Suprapubic skin (tissue), 4 donors: Measurements from ENCODE around the gene EPHA8. TPM values are rescaled to one million over a fixed set of nuclear protein-coding genes. Genes with fewer than 3 reads are reported as not detected.
A peak's percentile ranks its signal among the peaks of the same experiment; 100 is the strongest.

ENCODE experiments used
- DNase-seq, 2 donors: peaks; one replicate each; pipeline ENCODE4 v3.0.0-alpha.2; 2019; ENCODE audit warnings: low spot score in 2 of 2
- H3K27ac ChIP-seq: fragments of 200-600 bp; sonication (generic); one replicate; pipeline ENCODE4 v1.5.1; 2019
- H3K27me3 ChIP-seq: fragments of 200-600 bp; sonication (generic); one replicate; pipeline ENCODE4 v1.5.1; 2019
- H3K36me3 ChIP-seq: fragments of 200-600 bp; sonication (generic); one replicate; pipeline ENCODE4 v1.5.1; 2019
- H3K4me1 ChIP-seq: fragments of 200-600 bp; sonication (generic); one replicate; pipeline ENCODE4 v1.5.1; 2019
- H3K4me3 ChIP-seq: fragments of 200-600 bp; sonication (generic); one replicate; pipeline ENCODE4 v1.5.1; 2019; ENCODE audit warnings: mild to moderate bottlenecking
- H3K9me3 ChIP-seq: fragments of 200-600 bp; sonication (generic); one replicate; pipeline ENCODE4 v1.5.1; 2019
- CTCF ChIP-seq, 2 donors: fragments of 200-600 bp in 1 of 2; fragments of 450-650 bp in 1 of 2; sonication (generic) in 1 of 2; IDR thresholded peaks; one replicate each; pipeline ENCODE4 v1.5.1; 2016 to 2019; ENCODE audit warnings: antibody characterized with exemption in 2 of 2, mild to moderate bottlenecking in 1 of 2, moderate library complexity in 1 of 2
- EP300 ChIP-seq: sonication (generic); formaldehyde crosslinking; IDR thresholded peaks from one replicate; pipeline ENCODE4 v1.6.1; 2017; ENCODE audit warnings: antibody characterized with exemption
- POLR2A ChIP-seq, 2 donors: fragments of 450-650 bp; IDR thresholded peaks; one replicate each; pipeline ENCODE4 v1.6.1; 2017; ENCODE audit warnings: antibody characterized with exemption in 2 of 2, mild to moderate bottlenecking in 2 of 2, moderate library complexity in 2 of 2
- POLR2AphosphoS5 ChIP-seq, 3 donors: sonication (generic); formaldehyde crosslinking; IDR thresholded peaks; one replicate each; pipeline ENCODE4 v1.6.1; 2017; ENCODE audit warnings: antibody characterized with exemption in 3 of 3
- WGBS: methylation state at CpG from one replicate; pipeline ENCODE4 v1.1.5; 2018; 5-methylcytosine and 5-hydroxymethylcytosine counted together
- total RNA-seq, 4 donors: library from RNA; depleted of rRNA; stranded (reverse); fragments of >200 nt; gene quantifications; one replicate each; pipeline ENCODE4 v1.1.0, GENCODE V29; 2016

The EPHA8 gene
- total RNA-seq, 4 donors from 2014 or later: 0.34 to 0.64 TPM; not detected in 2

GRCh38 chr1:22646384-22646783 is 83.1 kb downstream of the EPHA8 start:
- TF ChIP-seq EP300: no peak
- TF ChIP-seq POLR2A (IDR thresholded peaks at IDR 0.05): no peak
- no peak for TF ChIP-seq CTCF (IDR thresholded peaks at IDR 0.05)
- no peak for TF ChIP-seq POLR2AphosphoS5 (IDR thresholded peaks at IDR 0.05)
- no peak for DNase-seq
- Histone ChIP-seq H3K27me3 (peaks cover 17% of the 10 kb centered on the region), H3K4me3 (no peak overlapping the region), H3K27ac (no peak overlapping the region), H3K9me3 (no peaks in the 10 kb centered on the region), H3K4me1 (peaks cover 5% of the 10 kb centered on the region), H3K36me3 (no peaks in the 10 kb centered on the region)
- WGBS: 0% methylated on average over 1 of the region's 1 CpG

GRCh38 chr1:22650089-22650693 is 86.9 kb downstream of the EPHA8 start:
- no peak for DNase-seq
- no peaks in the 10 kb centered on the region for H3K36me3 ChIP-seq
- H3K9me3 ChIP-seq: no peaks in the 10 kb centered on the region
- TF ChIP-seq POLR2A (IDR thresholded peaks at IDR 0.05) (no peak), POLR2AphosphoS5 (IDR thresholded peaks at IDR 0.05) (no peak), CTCF (IDR thresholded peaks at IDR 0.05) (no peak), EP300 (no peak)
- no peak overlapping the region for H3K27ac ChIP-seq
- H3K27me3 ChIP-seq: peaks cover 20% of the 10 kb centered on the region
- no peaks in the 10 kb centered on the region for H3K4me1 ChIP-seq
- 91% methylated on average over 13 of the region's 13 CpGs for WGBS
- no peak overlapping the region for H3K4me3 ChIP-seq

GRCh38 chr1:22651941-22652856 is 88.9 kb downstream of the EPHA8 start:
- TF ChIP-seq CTCF (IDR thresholded peaks at IDR 0.05): no peak
- no peak for TF ChIP-seq POLR2AphosphoS5 (IDR thresholded peaks at IDR 0.05)
- TF ChIP-seq POLR2A (IDR thresholded peaks at IDR 0.05): no peak
- TF ChIP-seq EP300: no peak
- no peaks in the 10 kb centered on the region for H3K4me1 ChIP-seq
- H3K36me3 ChIP-seq: no peaks in the 10 kb centered on the region
- H3K9me3 ChIP-seq: no peaks in the 10 kb centered on the region
- H3K27me3 ChIP-seq: peaks cover 33% of the 10 kb centered on the region
- no peak overlapping the region for H3K4me3 ChIP-seq
- H3K27ac ChIP-seq: no peak overlapping the region
- 76% methylated on average over 14 of the region's 15 CpGs for WGBS
- DNase-seq: no peak

- Histone ChIP-seq H3K36me3 (no peaks in the 10 kb centered on the region), H3K27ac (peak within 1 kb of the TSS; percentile 13), H3K27me3 (peaks cover 40% of the 10 kb centered on the region), H3K9me3 (no peaks in the 10 kb centered on the region), H3K4me1 (no peaks in the 10 kb centered on the region), H3K4me3 (peak within 1 kb of the TSS; percentile 32)
- TF ChIP-seq POLR2A (IDR thresholded peaks at IDR 0.05): peak in 1 of 2 donors; percentile 24
- TF ChIP-seq CTCF (IDR thresholded peaks at IDR 0.05): no peak
- WGBS: 68% methylated on average over 13 of the region's 13 CpGs
- DNase-seq: no peak
Observed at GRCh38 chr1:22652881-22653316, 89.6 kb downstream of the EPHA8 start, which contains the start of gene C1QB. TSS of gene C1QB (plus strand) at chr1:22653236. CDS start at chr1:22659463, 6,227 bp downstream.

Other genes with a start within 250 kb of the EPHA8 start
- 10 to 100 TPM; 12.7 to 36.0 (median 17.5) TPM for gene ZBTB40, start 111.6 kb upstream of the EPHA8 start, total RNA-seq
- gene C1QA, start 73.1 kb downstream of the EPHA8 start, total RNA-seq: 10 to 100 TPM in 2 of 4 donors, 1 to 10 TPM in 2; 7.2 to 24.3 (median 16.4) TPM
- 10 to 100 TPM in 3 of 4 donors, 1 to 10 TPM in 1; 6.5 to 31.9 (median 20.4) TPM for gene C1QC, start 80.1 kb downstream of the EPHA8 start, total RNA-seq
- 10 to 100 TPM; 14.5 to 71.5 (median 33.0) TPM for gene C1QB, start 89.7 kb downstream of the EPHA8 start, total RNA-seq
- gene EPHB2, start 147.3 kb downstream of the EPHA8 start, total RNA-seq: 1 to 10 TPM in 3 of 4 donors, under 1 TPM in 1; 0.32 to 4.0 (median 1.7) TPM